Right renal cortex interstitium (tissue), 3 donors: Measurements from ENCODE around the gene LCE2D. TPM values are rescaled to one million over a fixed set of nuclear protein-coding genes. Genes with fewer than 3 reads are reported as not detected.
"Not testable (repeated sequence)": the region's sequence is repeated elsewhere in the genome, so short reads cannot be mapped to it uniquely, and the experiment has no call there.

Experiments used
- DNase-seq, 3 donors: peaks; one replicate each; pipeline ENCODE4 v3.0.0-alpha.2; 2013; ENCODE audit warnings: low read depth in 3 of 3, low spot score in 2 of 3
- polyA plus RNA-seq, 3 donors: library from polyadenylated mRNA; unstranded; fragments of 120-200 nt; gene quantifications; one replicate each; pipeline ENCODE4 v1.2.1, GENCODE V29; 2013; ENCODE audit not compliant: insufficient read length in 3 of 3

Gene LCE2D
- not detected for polyA plus RNA-seq

GRCh38 chr1:152663098-152663497 is at the start of gene LCE2D:
Gene LCE2D (plus strand): TSS chr1:152663380. CDS start chr1:152664106, 726 bp downstream.
- DNase-seq = no peak

GRCh38 chr1:152613511-152613910 is 49.7 kb upstream of the LCE2D start, which contains the start of gene LCE3B:
Gene LCE3B (plus strand): TSS chr1:152613811. CDS start chr1:152613811, 0 bp downstream.
- no peak for DNase-seq

- DNase-seq = no peak
Observed at GRCh38 chr1:152621993-152622392, 41.2 kb upstream of the LCE2D start.

- DNase-seq = no peak
Observed at GRCh38 chr1:152622803-152623202, 40.4 kb upstream of the LCE2D start, which contains the start of gene LCE3A. Gene LCE3A (minus strand): TSS chr1:152623103. CDS start chr1:152623103, 0 bp downstream.

- no peak for DNase-seq
Observed at GRCh38 chr1:152623203-152623844, 39.9 kb upstream of the LCE2D start.

- DNase-seq = no peak
Observed at GRCh38 chr1:152626744-152627143, 36.4 kb upstream of the LCE2D start.

- no peak for DNase-seq
Observed at GRCh38 chr1:152630596-152630995, 32.6 kb upstream of the LCE2D start.

GRCh38 chr1:152640351-152640750 is 22.8 kb upstream of the LCE2D start:
- no peak for DNase-seq

- DNase-seq = no peak
Observed at GRCh38 chr1:152643945-152644344, 19.2 kb upstream of the LCE2D start.

GRCh38 chr1:152645146-152645545 is 18.0 kb upstream of the LCE2D start:
- DNase-seq = no peak

- no peak for DNase-seq
Observed at GRCh38 chr1:152646656-152647055, 16.5 kb upstream of the LCE2D start.

GRCh38 chr1:152654110-152654509 is 9.1 kb upstream of the LCE2D start:
- DNase-seq = peak; percentile 25 to 41 (median 25)

GRCh38 chr1:152656459-152656858 is 6.7 kb upstream of the LCE2D start:
- DNase-seq = no peak

- DNase-seq = no peak
Observed at GRCh38 chr1:152657677-152658076, 5.5 kb upstream of the LCE2D start.

- no peak for DNase-seq
Observed at GRCh38 chr1:152658649-152659048, 4.5 kb upstream of the LCE2D start.

GRCh38 chr1:152666171-152666570 is 3.0 kb downstream of the LCE2D start:
- DNase-seq = not testable (repeated sequence)

- no peak for DNase-seq
Observed at GRCh38 chr1:152667648-152668047, 4.5 kb downstream of the LCE2D start.

GRCh38 chr1:152673016-152673415 is 9.8 kb downstream of the LCE2D start:
- no peak for DNase-seq

- DNase-seq = not testable (repeated sequence)
Observed at GRCh38 chr1:152674983-152675382, 11.8 kb downstream of the LCE2D start, which contains the start of gene LCE2C. Gene LCE2C (plus strand): TSS chr1:152675279. CDS start chr1:152676016, 737 bp downstream.

- DNase-seq = no peak
Observed at GRCh38 chr1:152679459-152679858, 16.3 kb downstream of the LCE2D start.

- DNase-seq = no peak
Observed at GRCh38 chr1:152681616-152682015, 18.4 kb downstream of the LCE2D start.

GRCh38 chr1:152683846-152684245 is 20.7 kb downstream of the LCE2D start:
- DNase-seq = no peak
